HG03039 (cell line): Measurements from ENCODE around the gene KIR2DL3.
"Not testable (repeated sequence)": the region's sequence is repeated elsewhere in the genome, so short reads cannot be mapped to it uniquely, and the experiment has no call there.

Source experiments
- ATAC-seq: cut with Tn5 transposase; IDR thresholded peaks from one replicate; pipeline ENCODE4 v1.9.1; 2021; ENCODE audit warnings: mild to moderate bottlenecking, moderate library complexity; ENCODE audit not compliant: unreplicated experiment

The KIR2DL3 gene

DNA sequence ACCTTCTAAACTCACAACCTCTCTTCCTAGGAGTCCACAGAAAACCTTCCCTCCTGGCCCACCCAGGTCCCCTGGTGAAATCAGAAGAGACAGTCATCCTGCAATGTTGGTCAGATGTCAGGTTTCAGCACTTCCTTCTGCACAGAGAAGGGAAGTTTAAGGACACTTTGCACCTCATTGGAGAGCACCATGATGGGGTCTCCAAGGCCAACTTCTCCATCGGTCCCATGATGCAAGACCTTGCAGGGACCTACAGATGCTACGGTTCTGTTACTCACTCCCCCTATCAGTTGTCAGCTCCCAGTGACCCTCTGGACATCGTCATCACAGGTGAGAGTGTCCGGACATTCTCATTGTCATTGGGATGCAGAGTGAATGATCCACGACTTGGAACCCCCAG lies 3.6 kb downstream of the KIR2DL3 start:
- ATAC-seq, result not testable (repeated sequence)

DNA sequence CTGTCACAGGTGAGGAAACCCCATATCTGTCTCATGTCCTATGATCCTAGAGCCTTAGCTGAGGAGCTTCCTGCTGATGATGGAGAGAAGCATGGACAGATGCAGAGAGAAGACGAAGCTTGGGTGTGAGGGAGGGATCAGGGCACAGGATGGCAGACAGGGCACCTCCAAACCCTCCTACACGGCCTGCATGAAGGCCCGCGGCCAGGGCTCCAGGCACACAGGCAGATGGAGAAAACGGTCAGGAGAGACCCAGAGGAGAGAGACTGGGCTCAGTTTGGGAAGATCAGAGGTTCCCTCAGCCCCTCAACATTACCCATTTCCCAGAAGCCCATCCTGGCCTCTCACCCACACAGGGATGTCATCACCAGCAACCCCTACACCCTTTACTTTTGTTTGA lies 5.8 kb downstream of the KIR2DL3 start:
- ATAC-seq, result not testable (repeated sequence)

DNA sequence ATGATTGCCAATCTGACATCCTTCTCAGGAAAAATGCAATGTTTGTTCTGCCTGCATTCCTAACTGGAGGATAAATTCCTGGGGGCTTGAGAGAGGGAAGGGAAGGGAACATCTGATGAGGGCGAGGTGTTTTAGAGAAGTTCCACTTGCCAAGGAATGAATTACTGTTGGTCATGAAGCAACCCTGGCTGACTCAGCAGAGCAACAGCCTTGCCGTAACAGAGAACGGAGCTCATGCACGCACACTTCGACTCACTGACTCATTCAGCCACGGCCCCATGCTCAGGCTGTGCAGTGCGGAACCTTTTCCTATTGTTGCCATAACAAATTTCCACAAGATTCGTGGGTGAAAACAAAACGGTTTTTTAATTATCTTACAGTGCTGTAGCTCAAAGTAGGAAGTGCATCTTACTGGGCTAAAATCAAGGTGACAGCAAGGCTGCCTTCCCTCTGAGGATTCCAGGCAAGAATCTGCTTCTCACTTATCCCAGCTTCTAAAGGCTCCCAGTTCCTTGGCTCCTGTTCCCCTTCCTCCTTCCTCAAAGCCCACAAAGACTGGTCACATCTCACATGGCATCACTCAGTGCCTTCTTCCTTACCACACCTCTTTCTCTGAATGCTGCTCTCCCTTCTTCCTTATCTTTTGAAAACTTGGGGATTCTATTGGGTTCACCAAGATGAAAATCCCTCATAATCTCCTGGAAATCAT lies 9.5 kb downstream of the KIR2DL3 start:
- not testable (repeated sequence) for ATAC-seq

DNA sequence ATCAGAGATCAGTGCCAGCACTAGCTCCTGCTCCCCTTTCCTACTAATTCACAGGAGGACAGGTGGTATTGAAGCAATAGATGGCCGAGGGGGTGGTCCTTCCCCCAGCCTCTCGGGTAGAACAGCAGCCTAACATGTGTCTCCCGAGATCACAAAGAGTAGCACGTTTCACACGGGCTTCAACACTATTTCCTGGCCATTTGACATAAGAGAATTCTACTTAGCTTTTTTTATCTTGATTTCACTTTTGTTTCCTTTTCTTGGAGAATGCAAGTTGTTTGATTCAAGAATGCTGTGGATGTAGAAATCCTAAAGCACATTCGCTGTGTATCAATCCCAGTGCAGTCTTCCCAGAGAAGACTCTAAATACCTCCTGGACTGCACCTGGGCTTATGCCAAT lies 12.0 kb downstream of the KIR2DL3 start:
- ATAC-seq, result not testable (repeated sequence)

DNA sequence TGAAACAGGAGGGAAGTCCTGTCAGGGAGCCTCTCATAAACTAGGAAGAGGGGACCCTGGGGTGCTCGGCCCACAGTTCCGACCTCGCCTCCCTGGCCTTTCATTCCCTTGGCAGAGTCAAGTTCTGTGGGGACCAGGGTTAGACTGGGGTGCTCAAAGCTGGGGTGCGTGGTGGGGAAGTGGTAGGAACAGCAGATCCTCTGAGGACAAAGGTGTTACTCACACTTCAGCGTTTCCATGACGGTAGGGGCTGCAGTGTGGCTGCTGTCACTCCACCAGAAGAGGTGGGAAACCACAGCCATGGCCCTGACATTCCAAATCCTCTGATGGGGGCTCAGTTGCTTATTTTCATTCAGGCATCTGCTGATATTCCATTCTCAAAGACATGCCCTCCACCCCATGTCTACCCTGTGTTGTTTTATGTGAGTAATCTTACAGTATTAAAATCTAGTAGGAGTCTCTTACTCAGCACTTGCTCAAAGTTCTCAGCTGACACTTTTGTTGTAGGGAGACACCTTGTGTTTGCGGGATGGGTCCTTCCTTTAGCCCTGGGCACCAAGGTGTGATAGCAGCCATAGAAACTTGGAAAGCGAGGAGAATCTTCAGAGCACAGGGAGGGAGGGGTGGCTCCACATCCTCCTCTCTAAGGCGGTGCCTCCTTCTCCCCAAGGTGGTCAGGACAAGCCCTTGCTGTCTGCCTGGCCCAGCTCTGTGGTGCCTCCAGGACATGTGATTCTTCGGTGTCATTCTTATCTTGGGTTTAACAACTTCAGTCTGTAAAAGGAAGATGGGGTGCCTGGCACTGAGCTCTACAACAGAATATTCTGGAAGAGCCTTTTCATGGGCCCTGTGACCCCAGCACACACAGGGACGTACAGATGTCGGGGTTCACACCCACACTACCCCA lies 18.1 kb downstream of the KIR2DL3 start:
- ATAC-seq, result not testable (repeated sequence)

DNA sequence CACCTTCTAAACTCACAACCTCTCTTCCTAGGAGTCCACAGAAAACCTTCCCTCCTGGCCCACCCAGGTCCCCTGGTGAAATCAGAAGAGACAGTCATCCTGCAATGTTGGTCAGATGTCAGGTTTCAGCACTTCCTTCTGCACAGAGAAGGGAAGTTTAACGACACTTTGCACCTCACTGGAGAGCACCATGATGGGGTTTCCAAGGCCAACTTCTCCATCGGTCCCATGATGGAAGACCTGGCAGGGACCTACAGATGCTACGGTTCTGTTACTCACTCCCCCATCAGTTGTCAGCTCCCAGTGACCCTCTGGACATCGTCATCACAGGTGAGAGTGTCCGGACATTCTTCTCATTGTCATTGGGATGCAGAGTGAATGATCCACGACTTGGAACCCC lies 20.3 kb downstream of the KIR2DL3 start:
- ATAC-seq, result not testable (repeated sequence)

DNA sequence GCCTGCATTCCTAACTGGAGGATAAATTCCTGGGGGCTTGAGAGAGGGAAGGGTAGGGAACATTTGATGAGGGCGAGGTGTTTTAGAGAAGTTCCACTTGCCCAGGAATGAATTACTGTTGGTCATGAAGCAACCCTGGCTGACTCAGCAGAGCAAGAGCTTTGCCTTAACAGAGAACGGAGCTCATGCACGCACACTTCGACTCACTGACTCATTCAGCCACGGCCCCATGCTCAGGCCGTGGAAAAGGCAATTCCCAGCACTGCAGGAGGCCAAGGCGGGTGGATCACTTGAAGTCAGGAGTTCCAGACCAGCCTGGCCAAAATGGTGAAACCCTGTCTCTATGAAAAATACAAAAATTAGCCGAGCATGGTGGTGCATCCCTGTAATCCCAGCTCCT lies 25.9 kb downstream of the KIR2DL3 start:
- not testable (repeated sequence) for ATAC-seq

DNA sequence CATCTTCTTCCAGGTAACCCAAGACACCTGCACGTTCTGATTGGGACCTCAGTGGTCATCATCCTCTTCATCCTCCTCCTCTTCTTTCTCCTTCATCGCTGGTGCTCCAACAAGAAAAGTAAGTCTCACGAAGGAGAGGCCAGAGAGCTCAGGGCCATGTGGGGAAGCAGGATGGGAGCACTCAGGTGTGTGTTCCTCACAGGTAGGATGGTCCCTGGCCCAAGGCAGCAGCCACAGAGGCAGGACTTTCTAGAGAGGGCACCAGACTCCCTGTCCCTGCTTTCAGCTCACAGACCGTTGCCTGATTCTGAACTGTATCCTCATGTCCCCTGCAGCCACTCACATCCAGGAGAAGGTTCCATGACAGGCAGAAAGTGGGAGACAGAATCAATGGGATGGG lies 28.2 kb downstream of the KIR2DL3 start:
- ATAC-seq, result not testable (repeated sequence)

DNA sequence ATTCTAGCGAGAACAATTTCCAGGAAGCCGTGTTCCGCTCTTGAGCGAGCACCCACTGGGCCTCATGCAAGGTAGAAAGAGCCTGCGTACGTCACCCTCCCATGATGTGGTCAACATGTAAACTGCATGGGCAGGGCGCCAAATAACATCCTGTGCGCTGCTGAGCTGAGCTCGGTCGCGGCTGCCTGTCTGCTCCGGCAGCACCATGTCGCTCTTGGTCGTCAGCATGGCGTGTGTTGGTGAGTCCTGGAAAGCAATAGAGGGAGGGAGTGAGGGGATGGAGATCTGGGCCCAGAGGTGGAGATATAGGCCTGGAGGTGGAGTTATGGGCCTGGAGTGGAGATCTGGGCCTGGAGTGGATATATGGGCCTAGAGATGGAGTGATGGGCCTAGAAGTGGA lies 31.3 kb downstream of the KIR2DL3 start, which contains the start of gene KIR2DL1:
Gene KIR2DL1, plus strand, starts transcription at position 148 of the 400 bp plus-strand sequence. Its CDS starts 58 bp downstream, at position 206.
- ATAC-seq, result not testable (repeated sequence)

DNA sequence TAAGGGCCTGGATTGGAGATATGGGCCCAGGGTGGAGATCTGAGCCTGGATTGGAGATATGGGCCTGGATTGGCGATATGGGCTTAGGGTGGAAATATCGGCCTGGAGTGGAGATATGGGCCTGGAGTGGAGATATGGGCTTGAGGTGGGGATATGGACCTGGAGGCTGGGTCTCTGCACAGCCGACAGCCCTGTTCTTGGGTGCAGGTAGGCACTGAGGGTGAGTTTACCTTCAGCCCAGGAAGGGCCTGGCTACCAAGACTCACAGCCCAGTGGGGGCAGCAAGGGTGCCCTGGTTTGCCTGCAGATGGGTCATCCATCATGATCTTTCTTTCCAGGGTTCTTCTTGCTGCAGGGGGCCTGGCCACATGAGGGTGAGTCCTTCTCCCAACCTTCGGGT lies 32.2 kb downstream of the KIR2DL3 start:
- ATAC-seq, result not testable (repeated sequence)

DNA sequence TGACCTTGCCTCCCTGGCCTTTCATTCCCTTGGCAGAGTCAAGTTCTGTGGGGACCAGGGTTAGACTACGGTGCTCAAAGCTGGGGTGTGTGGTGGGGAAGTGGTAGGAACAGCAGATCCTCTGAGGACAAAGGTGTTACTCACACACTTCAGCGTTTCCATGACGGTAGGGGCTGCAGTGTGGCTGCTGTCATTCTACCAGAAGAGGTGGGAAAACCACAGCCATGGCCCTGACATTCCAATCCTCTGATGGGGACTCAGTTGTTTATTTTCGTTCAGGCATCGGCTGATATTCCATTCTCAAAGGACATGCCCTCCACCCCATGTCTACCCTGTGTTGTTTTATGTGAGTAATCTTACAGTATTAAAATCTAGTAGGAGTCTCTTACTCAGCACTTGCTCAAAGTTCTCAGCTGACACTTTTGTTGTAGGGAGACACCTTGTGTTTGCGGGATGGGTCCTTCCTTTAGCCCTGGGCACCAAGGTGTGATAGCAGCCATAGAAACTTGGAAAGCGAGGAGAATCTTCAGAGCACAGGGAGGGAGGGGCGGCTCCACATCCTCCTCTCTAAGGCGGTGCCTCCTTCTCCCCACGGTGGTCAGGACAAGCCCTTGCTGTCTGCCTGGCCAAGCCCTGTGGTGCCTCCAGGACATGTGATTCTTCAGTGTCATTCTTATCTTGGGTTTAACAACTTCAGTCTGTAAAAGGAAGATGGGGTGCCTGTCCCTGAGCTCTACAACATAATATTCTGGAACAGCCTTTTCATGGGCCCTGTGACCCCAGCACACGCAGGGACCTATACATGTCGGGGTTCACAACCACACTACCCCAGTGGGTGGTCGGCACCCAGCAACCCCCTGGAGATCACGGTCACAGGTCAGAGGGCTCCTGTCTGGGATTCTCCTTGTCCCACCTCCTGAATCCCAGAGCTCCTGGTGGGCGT lies 33.0 kb downstream of the KIR2DL3 start:
- not testable (repeated sequence) for ATAC-seq

DNA sequence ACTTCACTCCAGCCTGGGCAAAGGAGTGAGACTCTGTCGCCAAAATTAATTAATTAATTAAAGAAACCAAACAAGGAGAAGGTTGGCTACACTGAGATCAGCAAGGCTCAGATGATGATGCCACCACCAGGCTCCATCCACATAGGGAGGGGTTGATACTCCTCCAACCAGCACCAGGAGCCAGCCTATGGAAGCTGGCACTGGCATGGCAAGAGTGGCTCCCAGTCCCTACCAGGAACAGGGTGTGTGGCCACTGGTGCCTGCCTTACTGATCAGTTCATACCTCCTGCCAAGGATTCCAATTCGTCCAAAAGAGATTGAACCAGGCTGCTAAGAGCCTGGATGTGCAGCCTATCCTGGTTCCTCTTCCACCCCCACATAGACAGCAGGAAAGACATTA lies 34.4 kb downstream of the KIR2DL3 start:
- not testable (repeated sequence) for ATAC-seq

DNA sequence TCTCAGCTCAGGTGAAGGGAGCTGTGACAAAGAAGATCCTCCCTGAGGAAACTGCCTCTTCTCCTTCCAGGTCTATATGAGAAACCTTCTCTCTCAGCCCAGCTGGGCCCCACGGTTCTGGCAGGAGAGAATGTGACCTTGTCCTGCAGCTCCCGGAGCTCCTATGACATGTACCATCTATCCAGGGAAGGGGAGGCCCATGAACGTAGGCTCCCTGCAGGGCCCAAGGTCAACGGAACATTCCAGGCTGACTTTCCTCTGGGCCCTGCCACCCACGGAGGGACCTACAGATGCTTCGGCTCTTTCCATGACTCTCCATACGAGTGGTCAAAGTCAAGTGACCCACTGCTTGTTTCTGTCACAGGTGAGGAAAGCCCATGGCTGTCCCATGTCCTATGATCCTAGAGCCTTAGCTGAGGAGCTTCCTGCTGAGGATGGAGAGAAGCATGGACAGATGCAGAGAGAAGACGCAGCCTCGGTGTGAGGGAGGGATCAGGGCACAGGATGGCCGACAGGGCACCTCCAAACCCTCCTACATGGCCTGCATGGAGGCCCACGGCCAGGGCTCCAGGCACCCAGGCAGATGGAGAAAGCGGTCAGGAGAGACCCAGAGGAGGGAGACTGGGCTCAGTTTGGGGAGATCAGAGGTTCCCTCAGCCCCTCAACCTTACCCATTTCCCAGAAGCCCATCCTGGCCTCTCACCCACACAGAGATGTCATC lies 36.9 kb downstream of the KIR2DL3 start:
- not testable (repeated sequence) for ATAC-seq

DNA sequence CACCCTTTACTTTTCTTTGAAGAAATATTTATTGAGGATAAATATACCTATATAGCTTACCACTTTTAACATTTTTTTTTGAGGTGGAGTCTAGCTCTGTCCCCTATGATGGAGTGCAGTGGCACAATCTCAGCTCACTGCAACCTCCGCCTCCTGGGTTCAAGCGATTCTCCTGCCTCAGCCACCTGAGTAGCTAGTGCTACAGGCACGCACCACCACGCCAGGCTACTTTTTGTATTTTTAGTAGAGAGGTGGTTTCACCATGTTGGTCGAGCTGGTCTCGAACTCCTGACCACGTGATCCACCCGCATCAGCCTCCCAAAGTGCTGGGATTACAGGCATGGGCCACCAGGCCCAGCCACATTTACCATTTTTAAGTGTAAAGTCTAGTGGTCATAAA lies 37.5 kb downstream of the KIR2DL3 start:
- ATAC-seq, result not testable (repeated sequence)

DNA sequence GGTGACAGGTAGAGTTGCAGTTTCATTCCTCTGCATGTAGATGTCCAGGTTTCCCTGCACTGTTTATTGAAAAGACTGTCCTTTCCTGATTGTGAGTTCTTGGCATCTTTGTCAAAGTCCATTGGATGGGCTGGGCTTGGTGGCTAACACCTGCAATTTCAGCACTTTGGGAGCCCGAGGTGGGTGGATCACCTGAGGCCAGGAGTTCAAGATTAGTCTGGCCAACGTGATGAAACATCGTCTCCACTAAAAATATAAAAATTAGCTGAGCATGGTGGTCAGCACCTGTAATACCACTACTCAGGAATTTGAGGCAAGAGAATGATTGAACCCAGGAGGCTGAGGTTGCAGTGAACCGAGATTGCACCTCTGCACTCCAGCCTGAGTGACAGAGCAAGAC lies 39.5 kb downstream of the KIR2DL3 start:
- ATAC-seq, result not testable (repeated sequence)

DNA sequence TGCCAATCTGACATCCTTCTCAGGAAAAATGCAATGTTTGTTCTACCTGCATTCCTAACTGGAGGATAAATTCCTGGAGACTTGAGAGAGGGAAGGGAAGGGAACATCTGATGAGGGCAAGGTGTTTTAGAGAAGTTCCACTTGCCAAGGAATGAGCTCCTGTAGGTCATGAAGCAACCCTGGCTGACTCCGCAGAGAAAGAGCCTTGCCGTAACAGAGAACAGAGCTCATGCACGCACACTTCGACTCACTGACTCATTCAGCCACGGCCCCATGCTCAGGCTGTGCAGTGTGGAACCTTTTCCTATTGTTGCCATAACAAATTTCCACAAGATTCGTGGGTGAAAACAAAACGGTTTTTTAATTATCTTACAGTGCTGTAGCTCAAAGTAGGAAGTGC lies 40.6 kb downstream of the KIR2DL3 start:
- not testable (repeated sequence) for ATAC-seq

DNA sequence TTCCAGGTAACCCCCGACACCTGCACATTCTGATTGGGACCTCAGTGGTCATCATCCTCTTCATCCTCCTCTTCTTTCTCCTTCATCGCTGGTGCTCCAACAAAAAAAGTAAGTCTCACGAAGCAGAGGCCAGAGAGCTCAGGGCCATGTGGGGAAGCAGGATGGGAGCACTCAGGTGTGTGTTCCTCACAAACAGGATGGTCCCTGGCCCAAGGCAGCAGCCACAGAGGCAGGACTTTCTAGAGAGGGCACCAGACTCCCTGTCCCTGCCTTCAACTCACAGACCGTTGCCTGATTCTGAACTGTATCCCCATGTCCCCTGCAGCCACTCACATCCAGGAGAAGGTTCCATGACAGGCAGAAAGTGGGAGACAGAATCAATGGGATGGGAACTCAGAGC lies 44.6 kb downstream of the KIR2DL3 start:
- not testable (repeated sequence) for ATAC-seq

DNA sequence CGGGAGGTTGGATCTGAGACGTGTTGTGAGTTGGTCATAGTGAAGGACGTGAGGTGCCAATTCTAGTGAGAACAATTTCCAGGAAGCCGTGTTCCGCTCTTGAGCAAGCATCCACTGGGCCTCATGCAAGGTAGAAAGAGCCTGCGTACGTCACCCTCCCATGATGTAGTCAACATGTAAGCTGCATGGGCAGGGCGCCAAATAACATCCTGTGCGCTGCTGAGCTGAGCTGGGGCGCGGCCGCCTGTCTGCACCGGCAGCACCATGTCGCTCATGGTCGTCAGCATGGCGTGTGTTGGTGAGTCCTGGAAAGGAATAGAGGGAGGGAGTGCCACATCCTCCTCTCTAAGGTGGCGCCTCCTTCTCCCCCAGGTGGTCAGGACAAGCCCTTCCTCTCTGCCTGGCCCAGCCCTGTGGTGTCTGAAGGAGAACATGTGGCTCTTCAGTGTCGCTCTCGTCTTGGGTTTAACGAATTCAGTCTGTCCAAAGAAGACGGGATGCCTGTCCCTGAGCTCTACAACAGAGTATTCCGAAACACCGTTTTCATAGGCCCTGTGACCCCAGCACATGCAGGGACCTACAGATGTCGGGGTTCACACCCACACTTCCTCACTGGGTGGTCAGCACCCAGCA lies 47.9 kb downstream of the KIR2DL3 start:
- not testable (repeated sequence) for ATAC-seq

DNA sequence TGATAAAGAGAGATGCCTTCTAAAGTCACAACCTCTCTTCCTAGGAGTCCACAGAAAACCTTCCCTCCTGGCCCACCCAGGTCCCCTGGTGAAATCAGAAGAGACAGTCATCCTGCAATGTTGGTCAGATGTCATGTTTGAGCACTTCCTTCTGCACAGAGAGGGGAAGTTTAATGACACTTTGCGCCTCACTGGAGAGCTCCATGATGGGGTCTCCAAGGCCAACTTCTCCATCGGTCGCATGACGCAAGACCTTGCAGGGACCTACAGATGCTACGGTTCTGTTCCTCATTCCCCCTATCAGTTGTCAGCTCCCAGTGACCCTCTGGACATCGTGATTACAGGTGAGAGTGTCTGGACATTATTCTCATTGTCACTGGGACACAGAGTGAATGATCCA lies 49.8 kb downstream of the KIR2DL3 start:
- not testable (repeated sequence) for ATAC-seq
